ENCODE measurements around the gene LAMC1.
A peak's percentile ranks its signal among the peaks of the same experiment; 100 is the strongest.

LAMC1 gene

DNA sequence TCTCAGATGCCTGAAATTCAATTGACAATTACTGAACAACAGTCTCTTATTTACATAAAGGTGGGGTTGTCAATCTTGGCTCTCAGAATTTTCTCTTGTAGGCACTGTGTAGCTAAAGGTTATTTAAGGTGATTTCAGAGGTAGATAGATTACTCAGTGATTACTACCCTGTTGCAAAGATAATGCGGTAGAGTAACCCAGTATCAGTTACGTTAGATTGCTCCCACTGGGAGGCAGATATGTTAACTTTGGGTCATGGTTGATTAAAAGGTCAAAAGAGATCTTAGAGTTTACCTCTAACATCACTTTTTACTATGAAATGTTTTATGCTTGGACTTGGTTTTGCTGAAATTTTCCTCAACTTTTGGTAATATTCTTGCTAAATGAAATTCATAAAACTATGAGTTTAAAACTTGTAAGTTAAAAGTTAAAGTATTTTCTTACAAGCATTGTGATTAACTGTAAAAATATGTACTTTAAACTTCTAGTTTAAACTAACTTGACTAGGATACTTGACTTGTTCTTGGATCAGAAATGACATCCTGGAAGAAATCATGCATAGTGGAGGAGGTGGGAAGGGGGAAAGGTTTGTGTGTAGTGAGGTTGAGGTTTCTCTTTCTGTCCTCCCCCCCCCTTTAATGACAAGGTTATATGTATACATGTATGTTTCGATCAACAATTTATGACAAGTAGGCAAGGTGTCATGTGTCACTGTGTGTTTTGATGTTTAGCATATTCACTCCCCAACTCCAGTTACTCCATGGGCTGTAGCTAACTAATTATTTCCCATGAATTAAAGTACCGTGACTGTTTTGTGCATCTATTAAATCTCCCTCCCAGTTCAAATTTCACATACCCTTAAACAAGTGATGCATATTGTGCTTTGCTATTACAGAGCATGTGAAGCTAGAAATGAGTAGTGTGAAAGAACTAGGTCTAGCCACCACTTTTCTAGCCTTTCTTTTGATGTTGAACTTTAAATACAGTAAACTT, 2.9 kb downstream of the LAMC1 start (continued):
- TF ChIP-seq, protein P1, sequence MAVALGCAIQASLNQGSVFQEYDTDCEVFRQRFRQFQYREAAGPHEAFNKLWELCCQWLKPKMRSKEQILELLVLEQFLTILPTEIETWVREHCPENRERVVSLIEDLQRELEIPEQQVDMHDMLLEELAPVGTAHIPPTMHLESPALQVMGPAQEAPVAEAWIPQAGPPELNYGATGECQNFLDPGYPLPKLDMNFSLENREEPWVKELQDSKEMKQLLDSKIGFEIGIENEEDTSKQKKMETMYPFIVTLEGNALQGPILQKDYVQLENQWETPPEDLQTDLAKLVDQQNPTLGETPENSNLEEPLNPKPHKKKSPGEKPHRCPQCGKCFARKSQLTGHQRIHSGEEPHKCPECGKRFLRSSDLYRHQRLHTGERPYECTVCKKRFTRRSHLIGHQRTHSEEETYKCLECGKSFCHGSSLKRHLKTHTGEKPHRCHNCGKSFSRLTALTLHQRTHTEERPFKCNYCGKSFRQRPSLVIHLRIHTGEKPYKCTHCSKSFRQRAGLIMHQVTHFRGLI (tag by site-specific recombination; IDR thresholded peaks at IDR 0.05) = 0 out of 2 replicates have a peak, but pooled peaks have one; percentile 6
- TF ChIP-seq ZNF473 (tag by site-specific recombination; IDR thresholded peaks at IDR 0.05) (no peak), ZNF23 (tag by site-specific recombination; IDR thresholded peaks at IDR 0.05; ENCODE audit: borderline replicate concordance) (no peak), OVOL3 (tag by site-specific recombination; IDR thresholded peaks at IDR 0.05) (peak; percentile 92), ZNF302 (tag by site-specific recombination; IDR thresholded peaks at IDR 0.05; ENCODE audit: low read depth) (no peak), ZBTB48 (tag by site-specific recombination; IDR thresholded peaks at IDR 0.05) (peak; percentile 30; the same call in 1 of the 2 replicates), ZNF701 (tag by site-specific recombination; IDR thresholded peaks at IDR 0.05) (no peak), HOXC10 (CRISPR knock-in tag; IDR thresholded peaks at IDR 0.05) (no peak), ZNF830 (tag by site-specific recombination; IDR thresholded peaks at IDR 0.05; ENCODE audit: low read depth) (no peak), ZNF624 (tag by site-specific recombination; IDR thresholded peaks at IDR 0.05) (no peak), ZNF561 (tag by site-specific recombination; IDR thresholded peaks at IDR 0.05; ENCODE audit: borderline replicate concordance) (peak; percentile 42; the same call in 1 of the 2 replicates), ZNF558 (tag by site-specific recombination; IDR thresholded peaks at IDR 0.05) (0 out of 2 replicates have a peak, but pooled peaks have one; percentile 7), WT1 (tag by site-specific recombination; IDR thresholded peaks at IDR 0.05) (peak; percentile 100), ZBTB17 (tag by site-specific recombination; IDR thresholded peaks at IDR 0.05) (peak; percentile 67), ZFP3 (tag by site-specific recombination; IDR thresholded peaks at IDR 0.05; ENCODE audit: low read depth) (no peak), ZNF426 (tag by site-specific recombination; IDR thresholded peaks at IDR 0.05) (no peak), KLF9 (tag by site-specific recombination; IDR thresholded peaks at IDR 0.05; ENCODE audit: low read depth) (no peak; the same call in 1 of the 2 replicates), ZIC2 (tag by site-specific recombination; IDR thresholded peaks at IDR 0.05) (no peak), ZNF560 (tag by site-specific recombination; IDR thresholded peaks at IDR 0.05; ENCODE audit: borderline replicate concordance) (no peak), MEIS1 (CRISPR knock-in tag; IDR thresholded peaks at IDR 0.05; ENCODE audit: borderline replicate concordance) (no peak), ZNF133 (tag by site-specific recombination; IDR thresholded peaks at IDR 0.05) (no peak), ZNF175 (tag by site-specific recombination; IDR thresholded peaks at IDR 0.05) (no peak), ZNF169 (tag by site-specific recombination; IDR thresholded peaks at IDR 0.05) (no peak), ZNF404 (tag by site-specific recombination; IDR thresholded peaks at IDR 0.05) (no peak), ZNF121 (tag by site-specific recombination; IDR thresholded peaks at IDR 0.05) (no peak), ZNF571 (tag by site-specific recombination; IDR thresholded peaks at IDR 0.05) (no peak), ZNF514 (tag by site-specific recombination; IDR thresholded peaks at IDR 0.05) (no peak), ZNF548 (tag by site-specific recombination; IDR thresholded peaks at IDR 0.05) (no peak), ZNF747 (tag by site-specific recombination; IDR thresholded peaks at IDR 0.05) (no peak), ZNF174 (tag by site-specific recombination; IDR thresholded peaks at IDR 0.05) (no peak), YY1 (tag by site-specific recombination; IDR thresholded peaks at IDR 0.05) (no peak)
- TF ChIP-seq, protein P2, sequence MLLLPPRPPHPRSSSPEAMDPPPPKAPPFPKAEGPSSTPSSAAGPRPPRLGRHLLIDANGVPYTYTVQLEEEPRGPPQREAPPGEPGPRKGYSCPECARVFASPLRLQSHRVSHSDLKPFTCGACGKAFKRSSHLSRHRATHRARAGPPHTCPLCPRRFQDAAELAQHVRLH (tag by site-specific recombination; IDR thresholded peaks at IDR 0.05) = peak; percentile 96
- TF ChIP-seq, protein P3, sequence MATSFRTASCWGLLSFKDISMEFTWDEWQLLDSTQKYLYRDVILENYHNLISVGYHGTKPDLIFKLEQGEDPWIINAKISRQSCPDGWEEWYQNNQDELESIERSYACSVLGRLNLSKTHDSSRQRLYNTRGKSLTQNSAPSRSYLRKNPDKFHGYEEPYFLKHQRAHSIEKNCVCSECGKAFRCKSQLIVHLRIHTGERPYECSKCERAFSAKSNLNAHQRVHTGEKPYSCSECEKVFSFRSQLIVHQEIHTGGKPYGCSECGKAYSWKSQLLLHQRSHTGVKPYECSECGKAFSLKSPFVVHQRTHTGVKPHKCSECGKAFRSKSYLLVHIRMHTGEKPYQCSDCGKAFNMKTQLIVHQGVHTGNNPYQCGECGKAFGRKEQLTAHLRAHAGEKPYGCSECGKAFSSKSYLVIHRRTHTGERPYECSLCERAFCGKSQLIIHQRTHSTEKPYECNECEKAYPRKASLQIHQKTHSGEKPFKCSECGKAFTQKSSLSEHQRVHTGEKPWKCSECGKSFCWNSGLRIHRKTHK (tag by site-specific recombination; IDR thresholded peaks at IDR 0.05) = no peak
- TF ChIP-seq, protein P4, sequence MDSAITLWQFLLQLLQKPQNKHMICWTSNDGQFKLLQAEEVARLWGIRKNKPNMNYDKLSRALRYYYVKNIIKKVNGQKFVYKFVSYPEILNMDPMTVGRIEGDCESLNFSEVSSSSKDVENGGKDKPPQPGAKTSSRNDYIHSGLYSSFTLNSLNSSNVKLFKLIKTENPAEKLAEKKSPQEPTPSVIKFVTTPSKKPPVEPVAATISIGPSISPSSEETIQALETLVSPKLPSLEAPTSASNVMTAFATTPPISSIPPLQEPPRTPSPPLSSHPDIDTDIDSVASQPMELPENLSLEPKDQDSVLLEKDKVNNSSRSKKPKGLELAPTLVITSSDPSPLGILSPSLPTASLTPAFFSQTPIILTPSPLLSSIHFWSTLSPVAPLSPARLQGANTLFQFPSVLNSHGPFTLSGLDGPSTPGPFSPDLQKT (IDR thresholded peaks at IDR 0.05; ENCODE audit: borderline replicate concordance, low read depth, low read length) = no peak
- TF ChIP-seq, protein P5, sequence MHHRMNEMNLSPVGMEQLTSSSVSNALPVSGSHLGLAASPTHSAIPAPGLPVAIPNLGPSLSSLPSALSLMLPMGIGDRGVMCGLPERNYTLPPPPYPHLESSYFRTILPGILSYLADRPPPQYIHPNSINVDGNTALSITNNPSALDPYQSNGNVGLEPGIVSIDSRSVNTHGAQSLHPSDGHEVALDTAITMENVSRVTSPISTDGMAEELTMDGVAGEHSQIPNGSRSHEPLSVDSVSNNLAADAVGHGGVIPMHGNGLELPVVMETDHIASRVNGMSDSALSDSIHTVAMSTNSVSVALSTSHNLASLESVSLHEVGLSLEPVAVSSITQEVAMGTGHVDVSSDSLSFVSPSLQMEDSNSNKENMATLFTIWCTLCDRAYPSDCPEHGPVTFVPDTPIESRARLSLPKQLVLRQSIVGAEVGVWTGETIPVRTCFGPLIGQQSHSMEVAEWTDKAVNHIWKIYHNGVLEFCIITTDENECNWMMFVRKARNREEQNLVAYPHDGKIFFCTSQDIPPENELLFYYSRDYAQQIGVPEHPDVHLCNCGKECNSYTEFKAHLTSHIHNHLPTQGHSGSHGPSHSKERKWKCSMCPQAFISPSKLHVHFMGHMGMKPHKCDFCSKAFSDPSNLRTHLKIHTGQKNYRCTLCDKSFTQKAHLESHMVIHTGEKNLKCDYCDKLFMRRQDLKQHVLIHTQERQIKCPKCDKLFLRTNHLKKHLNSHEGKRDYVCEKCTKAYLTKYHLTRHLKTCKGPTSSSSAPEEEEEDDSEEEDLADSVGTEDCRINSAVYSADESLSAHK (tag by site-specific recombination; IDR thresholded peaks at IDR 0.05) = peak; percentile 88

Measured in HEK293 (cell line).